Renal cortex interstitium (tissue), 11 donors: Measurements from ENCODE around the gene CD79A. TPM values are rescaled to one million over a fixed set of nuclear protein-coding genes. Genes with fewer than 3 reads are reported as not detected.

Experiments
- DNase-seq, 11 donors: peaks; one replicate each; pipeline ENCODE4 v3.0.0-alpha.2; 2013; ENCODE audit warnings: low read depth in 9 of 11, low spot score in 4 of 11; ENCODE audit errors: extremely low read depth in 1 of 11
- polyA plus RNA-seq, 3 donors: library from polyadenylated mRNA; unstranded; fragments of 120-200 nt; gene quantifications; one replicate each; pipeline ENCODE4 v1.2.1, GENCODE V29; 2013; ENCODE audit not compliant: insufficient read length in 3 of 3

CD79A gene
- polyA plus RNA-seq, 3 donors: 0.53 to 1.7 (median 1.6) TPM

DNA sequence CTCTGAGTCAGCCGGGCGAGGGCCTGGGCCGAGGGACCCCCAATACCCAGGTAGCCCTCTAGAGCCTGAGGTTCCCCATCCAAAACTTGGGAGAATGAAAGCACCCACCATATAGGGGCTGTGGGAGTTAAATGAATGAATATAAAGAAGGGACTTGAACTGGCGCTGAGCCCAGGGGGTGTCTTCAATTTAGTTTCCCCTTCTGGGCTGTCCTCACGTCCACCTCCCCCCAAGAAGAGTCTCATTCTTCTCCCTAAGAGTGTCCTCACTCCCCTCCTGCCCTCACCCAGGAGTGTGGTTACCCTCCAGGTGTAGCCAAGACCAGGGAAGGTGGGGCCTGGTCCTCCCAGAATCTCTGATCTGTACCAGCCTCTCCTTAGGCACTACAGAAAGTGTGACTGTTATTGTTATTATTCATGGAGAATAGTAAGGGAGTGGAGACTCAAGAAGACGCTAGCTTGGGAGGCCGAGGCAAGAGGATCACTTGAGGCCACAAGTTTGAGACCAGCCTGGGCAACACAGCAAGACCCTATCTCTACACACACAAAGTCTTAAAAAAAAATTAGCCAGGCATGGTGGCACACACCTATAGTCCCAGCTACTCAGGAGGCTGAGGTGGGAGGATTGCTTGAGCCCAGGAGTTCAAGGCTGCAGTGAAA lies 2.7 kb downstream of the CD79A start:
- no peak for DNase-seq

DNA sequence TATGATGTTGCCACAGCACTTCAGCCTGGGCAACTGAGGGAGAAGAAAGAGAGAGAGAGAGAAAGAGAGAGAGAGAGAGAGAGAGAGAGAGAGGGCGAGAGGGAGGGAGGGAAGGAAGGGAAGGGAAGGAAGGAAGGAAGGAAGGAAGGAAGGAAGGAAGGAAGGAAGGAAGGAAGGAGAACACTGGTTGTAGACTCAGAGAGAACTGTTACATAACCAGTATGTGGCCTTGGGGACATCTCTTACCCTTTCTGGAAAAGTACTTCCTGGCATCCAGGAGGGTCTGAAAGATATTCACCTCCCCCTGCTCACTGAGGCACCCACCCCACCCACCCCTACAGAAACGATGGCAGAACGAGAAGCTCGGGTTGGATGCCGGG lies 3.2 kb downstream of the CD79A start:
- DNase-seq: no peak

DNA sequence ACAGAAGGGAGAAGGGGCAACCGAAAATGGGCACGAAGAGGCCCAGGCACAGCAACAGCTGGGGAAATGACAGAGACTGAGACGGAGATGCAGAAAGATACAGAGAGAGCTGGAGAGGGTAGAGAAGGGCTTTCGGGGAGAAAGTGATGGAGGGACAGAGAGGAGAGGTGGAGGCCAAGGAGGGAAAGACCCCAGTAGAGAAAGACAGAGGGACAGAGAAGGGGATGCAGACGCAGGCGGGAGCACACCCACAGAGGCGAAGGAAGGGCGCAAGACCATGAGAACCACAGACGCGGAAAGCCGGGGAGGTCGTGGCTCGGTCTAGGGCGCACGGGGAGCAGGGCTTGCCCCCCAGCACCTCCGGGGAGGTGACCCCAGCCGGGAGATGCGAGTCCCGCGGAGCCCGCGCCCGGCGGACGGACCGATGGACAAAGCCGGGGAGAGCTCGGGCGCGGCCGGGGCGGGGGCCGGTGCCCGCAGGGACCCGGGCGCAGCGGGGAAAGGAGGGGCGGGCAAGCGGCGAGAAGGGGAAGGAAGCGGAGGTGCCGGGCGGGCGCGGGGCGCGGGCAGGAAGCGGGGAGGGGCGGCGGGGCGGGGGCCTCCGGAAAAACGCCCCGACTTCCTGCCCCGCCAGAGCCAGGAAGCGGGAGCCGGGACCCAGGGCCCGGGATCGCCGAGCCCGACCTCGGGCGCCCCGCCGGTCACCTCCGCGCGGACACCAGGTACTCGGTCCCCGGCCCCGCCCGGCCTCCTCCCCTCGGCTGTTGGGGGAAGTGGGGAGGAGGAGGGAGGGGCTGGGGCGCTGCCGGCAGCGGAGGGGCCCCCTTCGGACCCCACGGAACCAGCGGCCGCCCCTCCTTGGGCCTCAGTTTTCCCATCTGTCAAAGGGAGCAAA lies 5.7 kb downstream of the CD79A start, which contains the start of gene ARHGEF1:
Gene ARHGEF1, plus strand, starts transcription at position 617 of the 895 bp plus-strand sequence. CDS start 4,899 bp downstream, outside the sequence.
- DNase-seq: no peak

DNA sequence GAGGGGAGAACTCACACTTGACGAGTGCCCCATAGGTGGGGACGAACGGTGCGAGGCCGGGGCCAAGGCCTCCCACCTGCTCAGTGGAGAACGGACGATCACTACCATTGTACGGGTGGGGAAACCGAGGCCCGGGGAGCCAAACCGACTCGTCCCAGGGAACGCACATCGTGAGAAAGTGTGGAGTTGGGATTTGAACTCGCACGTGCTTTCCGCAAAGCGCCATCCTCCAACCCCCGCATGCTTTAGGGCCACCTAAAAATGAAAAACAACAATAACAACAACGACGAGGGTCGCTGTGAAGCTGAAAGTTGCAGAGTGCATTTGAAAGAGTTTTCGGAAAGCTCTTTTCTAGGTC lies 6.4 kb downstream of the CD79A start:
- DNase-seq: no peak

DNA sequence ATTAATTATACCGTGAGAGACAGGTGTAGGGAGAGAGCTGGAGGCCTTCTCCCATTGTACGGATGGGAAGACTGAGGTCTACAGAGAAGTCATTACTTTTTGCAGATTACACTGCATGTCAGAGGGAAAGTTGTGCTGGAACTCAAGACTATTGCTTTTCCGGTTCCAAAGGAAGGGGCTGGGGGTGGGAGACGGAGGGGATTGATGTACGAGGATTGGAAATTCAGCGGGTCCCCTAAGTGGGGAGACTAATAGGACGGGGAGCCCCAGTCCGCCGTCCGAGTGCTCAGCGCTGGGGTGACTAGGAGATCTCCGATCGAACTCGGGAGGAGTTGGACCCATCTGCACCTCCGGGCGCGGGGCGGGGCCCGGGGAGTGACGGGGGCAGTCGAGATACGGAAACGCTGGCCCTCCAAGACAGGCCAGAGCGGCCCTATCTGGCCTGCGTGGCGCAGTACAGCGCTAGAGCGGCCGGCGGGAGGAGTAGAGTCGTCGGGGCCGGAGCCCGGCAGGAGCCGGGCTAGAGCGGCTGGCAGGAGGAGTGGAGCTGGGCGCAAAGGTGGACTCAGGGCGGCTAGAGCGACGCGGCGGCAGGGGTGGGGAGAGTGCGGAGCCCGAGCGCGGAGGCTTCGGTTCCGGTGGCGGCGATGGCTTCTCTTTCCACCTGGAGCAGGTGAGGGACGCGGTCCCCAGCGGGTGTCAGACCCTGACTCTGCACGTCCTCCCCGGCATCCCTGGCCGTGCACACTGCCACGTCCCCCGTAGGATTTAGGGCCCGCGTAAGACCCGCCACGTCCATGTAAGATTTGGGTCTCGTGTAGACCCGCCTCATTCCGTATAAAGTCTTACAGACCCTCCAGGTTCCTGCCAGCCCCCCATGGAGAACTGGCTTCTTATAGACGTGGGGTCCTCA lies 7.0 kb downstream of the CD79A start:
- peak in 10 of 11 donors; percentile 74 to 92 (median 87) for DNase-seq

DNA sequence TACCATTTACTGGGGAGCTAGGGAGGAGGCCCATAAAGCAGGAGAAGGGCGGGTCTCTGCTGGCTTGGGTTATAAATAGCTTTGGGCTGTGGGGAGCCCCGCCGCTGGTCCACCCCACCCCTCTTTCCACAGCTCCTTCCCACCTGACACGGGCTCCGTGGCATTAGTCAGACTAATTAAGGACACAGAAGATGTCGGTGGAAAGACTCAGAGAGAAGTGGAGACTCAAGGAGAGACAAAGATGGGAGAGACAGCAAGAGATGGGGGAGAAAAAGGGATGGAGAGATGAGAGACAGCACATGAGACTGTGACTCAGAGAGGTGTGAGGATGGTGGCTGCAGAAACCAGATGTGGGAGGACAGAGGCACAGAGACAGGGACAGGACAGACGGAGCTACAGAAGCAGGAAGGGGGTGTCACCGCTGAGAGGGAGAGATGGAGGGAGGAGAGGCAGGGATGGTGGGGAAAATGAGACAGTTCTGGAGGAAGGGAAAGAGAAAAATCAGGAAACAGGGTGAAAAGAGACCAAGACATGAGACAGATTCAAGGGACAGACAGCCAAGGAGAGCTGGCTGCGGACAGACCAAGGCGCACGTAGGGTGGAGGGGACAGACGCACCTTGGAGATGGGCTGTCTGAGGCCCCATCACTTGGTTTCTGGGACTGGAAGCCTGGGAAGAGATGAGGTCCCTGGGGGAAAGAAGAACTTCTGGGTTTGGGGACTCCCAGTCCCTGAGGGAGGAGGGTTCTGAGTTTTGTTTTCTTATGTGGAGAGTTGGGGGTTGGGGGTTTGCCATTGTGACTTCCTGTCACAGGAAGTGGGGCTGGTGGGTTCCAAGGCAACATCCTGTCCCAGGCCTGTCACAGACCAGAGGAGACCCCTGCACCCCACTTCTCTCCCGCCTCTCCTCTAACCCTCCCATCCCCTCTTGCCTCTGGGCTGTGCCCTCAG lies 10.0 kb downstream of the CD79A start:
- DNase-seq: no peak

DNA sequence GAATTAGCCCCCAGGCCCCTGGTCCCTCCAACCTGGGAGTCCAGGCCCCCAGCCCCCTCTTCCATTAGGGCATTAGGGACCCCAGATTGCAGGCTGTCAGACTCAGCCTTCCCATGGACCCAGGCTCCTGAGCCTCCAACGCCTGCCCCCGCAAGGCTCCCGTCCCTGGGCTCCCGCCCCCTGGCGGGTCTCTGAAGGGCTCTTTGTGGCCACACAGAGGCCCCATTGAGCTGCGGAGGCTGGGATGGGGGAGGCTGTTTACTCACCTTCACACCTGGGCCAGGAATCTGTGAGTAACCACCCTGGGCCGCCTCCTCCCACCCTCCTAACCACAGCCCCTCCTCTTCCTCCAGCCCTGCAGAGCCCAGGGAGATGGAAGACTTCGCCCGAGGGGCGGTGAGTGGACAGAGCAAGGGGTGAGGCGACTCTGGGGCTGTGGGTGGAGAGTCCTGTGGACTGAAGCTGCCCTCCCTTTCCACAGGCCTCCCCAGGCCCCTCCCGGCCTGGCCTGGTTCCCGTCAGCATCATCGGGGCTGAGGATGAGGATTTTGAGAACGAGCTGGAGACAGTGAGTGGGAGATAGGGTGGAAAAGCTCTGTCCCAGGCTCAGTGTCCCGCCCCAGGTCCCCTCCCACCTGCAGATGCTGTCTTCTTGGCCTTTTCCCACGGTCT lies 10.8 kb downstream of the CD79A start:
- no peak for DNase-seq

DNA sequence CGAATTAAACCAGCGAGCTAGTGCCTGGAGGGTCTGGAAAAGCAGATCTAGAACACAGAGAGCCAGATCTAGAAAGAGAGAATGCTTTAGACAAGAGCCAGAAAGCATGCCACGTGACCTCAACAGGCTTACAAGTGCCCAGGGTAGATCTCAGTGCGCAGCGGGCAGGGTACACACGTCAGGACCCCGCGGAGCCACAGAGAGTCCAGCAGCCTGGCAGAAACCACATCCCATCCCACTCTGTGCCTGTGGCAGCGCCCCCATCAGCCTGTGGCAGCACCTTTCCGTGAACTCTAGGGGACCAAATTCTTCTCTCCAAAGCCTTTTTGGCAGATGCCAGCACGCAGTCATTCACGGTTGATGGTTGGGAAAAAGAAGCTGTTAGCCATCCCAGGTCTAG lies 11.8 kb downstream of the CD79A start:
- no peak for DNase-seq

DNA sequence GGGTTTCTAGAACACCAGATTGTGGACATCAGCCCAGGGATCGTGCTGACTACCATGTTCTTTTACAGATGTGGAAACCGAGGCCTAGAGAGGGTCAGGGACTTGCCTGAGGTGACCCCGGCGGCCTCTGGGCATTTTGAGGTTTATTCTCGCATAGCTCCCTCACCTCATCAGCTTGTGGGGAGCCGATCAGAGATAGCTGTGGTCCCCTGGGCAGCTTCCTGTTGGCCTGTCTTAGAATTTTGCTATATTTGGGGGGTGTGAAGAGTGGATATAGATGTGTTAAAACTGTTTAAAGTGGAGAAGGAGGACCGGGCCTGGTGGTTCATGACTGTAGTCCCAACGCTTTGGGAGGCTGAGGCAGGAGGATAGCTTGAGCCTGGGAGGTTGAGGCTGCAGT lies 12.8 kb downstream of the CD79A start:
- DNase-seq: no peak

DNA sequence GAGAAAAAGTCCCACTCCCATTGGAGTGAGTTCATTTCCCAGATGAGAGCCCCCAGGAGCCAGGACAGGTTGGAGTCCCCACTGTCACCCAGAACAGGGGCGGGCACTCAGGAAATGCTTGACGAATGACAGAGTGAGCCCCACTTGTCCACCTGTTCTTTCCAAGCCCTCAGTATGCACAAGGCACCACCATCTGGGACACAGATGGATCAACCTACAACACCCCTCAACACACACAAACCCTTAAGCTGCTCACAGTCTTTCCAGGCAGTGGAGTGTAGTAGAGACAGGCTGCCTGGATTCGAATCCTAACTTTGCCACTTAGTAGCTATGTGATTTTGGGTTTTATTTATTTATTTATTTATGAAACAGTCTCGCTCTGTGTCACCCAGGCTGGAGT lies 13.9 kb downstream of the CD79A start:
- DNase-seq: no peak

DNA sequence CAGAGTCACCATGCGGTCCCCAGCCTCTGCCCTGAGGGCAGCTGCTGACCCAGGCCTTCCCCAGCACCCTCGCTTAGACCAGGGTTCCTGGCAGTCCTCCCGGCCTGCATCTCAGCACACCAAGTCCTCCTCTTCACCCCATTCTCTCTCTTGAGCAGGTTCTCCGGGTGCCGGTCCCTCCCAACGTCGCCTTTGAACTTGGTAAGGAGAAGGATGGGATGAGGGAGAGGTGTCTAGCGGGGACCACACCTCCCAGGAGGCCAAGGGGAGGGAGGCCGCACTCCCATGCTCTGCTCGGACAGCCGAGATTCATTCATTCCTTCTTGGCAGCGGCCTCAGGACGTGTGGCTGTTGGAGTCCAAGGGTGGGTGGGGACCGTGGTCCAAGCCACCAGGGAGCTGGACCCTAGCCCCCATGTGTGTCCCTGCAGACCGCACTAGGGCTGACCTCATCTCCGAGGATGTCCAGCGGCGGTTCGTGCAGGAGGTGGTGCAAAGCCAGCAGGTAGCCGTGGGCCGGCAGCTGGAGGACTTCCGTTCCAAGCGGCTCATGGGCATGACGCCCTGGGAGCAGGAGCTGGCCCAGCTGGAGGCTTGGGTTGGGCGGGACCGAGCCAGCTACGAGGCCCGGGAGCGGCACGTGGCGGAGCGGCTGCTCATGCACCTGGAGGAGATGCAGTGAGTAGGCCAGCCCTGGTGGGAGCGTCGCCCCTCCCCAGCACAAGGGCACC lies 15.3 kb downstream of the CD79A start:
- no peak for DNase-seq

DNA sequence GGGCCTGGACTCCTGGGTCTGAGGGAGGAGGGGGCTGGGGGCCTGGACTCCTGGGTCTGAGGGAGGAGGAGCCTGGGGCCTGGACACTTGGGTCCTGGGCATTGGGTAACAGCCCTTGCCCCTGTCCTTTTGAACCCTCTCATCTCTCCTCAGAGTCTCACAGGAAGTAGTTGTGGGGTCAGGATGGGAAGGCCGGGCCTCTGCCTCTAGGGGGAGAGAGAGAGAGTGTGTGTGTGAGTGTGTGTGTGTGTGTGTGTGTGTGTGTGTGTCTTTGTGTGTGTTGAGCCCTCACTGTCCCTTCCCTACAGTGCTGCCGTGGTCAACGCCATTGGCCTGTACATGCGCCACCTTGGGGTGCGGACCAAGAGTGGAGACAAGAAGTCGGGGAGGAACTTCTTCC lies 16.8 kb downstream of the CD79A start:
- no peak for DNase-seq

DNA sequence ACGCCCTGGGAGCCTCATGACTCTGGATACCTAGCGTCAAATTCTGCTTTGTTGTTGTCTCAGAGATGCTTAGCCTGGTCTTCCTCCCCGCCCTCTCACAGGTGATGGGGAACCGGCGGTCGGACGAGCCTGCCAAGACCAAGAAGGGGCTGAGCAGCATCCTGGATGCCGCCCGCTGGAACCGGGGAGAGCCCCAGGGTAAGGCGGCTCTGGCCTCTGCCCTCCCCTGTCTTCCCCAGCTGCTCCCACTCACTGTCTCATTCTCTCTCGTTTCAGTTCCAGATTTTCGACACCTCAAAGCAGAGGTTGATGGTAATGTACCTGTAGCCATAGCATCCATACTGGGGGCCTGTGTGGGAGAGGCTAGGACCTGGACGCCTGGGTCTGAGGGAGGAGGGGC lies 17.3 kb downstream of the CD79A start:
- DNase-seq: no peak

DNA sequence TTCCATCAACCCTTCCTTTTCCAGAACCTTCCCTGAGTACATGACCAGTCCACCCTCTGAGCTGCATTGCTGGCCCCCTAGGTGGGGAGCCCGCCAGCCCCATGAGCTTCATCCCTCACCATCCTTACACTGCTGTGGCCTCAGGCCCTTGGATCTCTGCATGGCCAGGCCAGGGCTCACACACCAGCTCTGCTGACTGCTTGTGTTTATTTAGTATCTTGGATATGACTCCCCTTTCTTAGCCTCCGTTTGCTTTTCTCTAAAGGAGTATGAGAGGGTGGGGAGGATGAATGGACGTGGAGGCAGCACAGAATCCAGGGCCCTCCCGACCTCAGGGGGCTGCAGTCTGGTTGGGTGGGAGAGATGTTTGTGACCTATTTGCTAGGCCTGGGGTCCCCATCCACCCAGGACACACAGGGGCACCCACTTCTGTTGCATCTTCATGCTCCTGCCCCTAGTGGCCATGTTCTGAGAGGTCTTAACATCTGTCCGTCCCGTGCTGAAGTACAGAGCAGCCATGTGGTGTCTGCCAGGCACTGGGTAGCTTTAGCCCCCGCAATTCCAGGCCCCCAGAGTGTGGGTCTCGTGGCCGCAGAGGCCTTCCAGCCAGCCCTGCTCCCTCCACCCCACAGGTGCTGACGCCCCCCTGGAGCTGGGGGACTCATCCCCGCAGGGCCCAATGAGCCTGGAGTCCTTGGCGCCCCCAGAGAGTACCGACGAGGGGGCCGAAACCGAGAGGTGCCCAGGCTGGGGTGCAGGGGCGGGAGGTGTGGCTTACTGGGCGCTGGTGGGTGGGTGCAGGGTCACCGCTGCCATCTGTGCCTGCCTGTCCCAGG lies 18.9 kb downstream of the CD79A start:
- no peak for DNase-seq

DNA sequence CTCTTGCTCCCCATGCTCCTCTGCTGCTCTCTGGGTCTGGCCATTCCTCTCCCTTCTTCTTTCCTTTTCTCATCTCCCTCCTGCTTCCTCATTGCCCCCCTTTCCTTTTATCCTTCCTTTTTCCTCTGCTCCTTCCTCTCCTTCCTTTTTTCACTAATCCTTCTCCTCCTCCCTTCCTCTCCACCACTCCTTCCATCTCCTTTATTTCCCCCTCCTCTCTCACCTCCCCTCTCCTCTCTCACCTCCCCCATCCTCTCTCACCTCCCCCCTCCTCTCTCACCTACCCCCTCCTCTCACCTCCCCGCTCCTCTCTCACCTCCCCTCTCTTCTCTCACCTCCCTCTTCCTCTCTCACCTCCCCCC lies 19.5 kb downstream of the CD79A start:
- no peak for DNase-seq

DNA sequence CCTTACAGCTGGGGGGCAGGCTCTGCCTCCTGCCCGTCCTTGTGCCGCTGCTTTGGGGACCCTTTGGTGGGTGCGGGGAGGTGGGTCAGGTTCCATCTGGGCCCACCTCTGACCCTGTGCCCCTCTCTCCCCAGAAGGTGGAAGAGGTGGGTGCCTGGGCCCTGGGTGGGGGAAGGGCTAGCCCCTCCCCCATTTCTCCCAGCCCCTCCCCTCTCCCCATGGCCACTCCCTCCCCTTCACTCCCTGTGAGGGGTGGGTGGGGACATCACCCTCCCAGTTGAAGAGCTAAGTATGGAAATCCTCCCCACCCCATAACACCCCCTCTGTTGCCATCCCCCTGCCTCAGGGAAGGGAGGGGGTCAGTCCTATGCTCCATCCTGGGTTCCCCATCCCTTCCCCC lies 20.1 kb downstream of the CD79A start:
- no peak for DNase-seq

DNA sequence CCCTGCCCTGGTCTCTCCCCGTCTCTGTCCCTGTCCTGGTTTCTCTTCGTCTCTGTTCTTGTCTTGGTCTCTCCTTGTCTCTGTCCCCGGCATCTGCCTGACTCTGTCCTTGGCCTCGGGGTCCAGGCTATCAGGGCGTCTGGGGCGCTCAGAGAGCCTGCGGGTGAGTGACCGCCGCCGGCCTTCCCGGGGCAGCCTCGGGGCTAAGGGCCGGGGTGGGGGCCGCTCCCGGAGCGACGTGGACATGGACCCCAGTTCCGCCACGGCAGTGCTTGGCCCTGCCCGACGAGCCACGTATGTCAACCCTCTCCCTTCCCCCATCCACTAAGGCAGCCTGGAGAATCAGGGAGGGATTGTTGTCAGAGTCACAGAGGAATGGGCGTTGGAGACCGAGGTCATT lies 20.7 kb downstream of the CD79A start:
- no peak for DNase-seq
